Spleen (tissue), 11 donors: ENCODE measurements around the gene RBM15B. TPM values are rescaled to one million over a fixed set of nuclear protein-coding genes. Genes with fewer than 3 reads are reported as not detected.
A peak's percentile ranks its signal among the peaks of the same experiment; 100 is the strongest.
"Not testable (repeated sequence)": the region's sequence is repeated elsewhere in the genome, so short reads cannot be mapped to it uniquely, and the experiment has no call there.

ENCODE experiments used
- DNase-seq: peaks from one replicate; pipeline ENCODE4 v3.0.0-alpha.2; 2020
- H3K27ac ChIP-seq, 8 donors: fragments of 200-600 bp; sonication (generic) in 7 of 8; 1 replicate in 4 of 8; 2 replicates in 4 of 8; pipeline versions ENCODE4 v1.5.0 to v1.8.0; 2016 to 2021; ENCODE audit warnings: inconsistent platforms in 4 of 8, mild to moderate bottlenecking in 4 of 8, moderate library complexity in 1 of 8
- H3K27me3 ChIP-seq, 7 donors: fragments of 200-600 bp; sonication (generic) in 6 of 7; replicated peaks in 1 of 7; 1 replicate in 4 of 7; 2 replicates in 3 of 7; pipeline versions ENCODE4 v1.5.0 to v1.8.0; 2016 to 2021; ENCODE audit warnings: inconsistent platforms in 3 of 7, mild to moderate bottlenecking in 1 of 7
- H3K36me3 ChIP-seq, 6 donors: fragments of 200-600 bp; sonication (generic) in 5 of 6; 1 replicate in 4 of 6; 2 replicates in 2 of 6; pipeline versions ENCODE4 v1.5.0 to v1.8.0; 2016 to 2021; ENCODE audit warnings: inconsistent platforms in 2 of 6
- H3K4me1 ChIP-seq, 6 donors: fragments of 200-600 bp; sonication (generic) in 5 of 6; 1 replicate in 3 of 6; 2 replicates in 3 of 6; pipeline versions ENCODE4 v1.5.0 to v1.8.0; 2016 to 2021; ENCODE audit warnings: inconsistent platforms in 3 of 6
- H3K4me3 ChIP-seq, 8 donors: fragments of 200-600 bp; sonication (generic) in 7 of 8; 1 replicate in 4 of 8; 2 replicates in 4 of 8; pipeline versions ENCODE4 v1.5.0 to v1.8.0; 2016 to 2021; ENCODE audit warnings: inconsistent platforms in 4 of 8, mild to moderate bottlenecking in 4 of 8, moderate library complexity in 2 of 8
- H3K9me3 ChIP-seq, 8 donors: fragments of 200-600 bp; sonication (generic) in 7 of 8; 1 replicate in 4 of 8; 2 replicates in 4 of 8; pipeline versions ENCODE4 v1.5.0 to v1.8.0; 2016 to 2021; ENCODE audit warnings: inconsistent platforms in 4 of 8
- CTCF ChIP-seq, 11 experiments: fragments of 200-600 bp in 7 of 11; fragments of 450-650 bp in 4 of 11; sonication (generic) in 4 of 11; IDR thresholded peaks in 8 of 11; conservative IDR thresholded peaks in 3 of 11; 1 replicate in 7 of 11; 2 replicates in 4 of 11; pipeline versions ENCODE4 v1.4.0 to v1.8.0; 2016 to 2021; ENCODE audit warnings: antibody characterized with exemption in 11 of 11, inconsistent platforms in 4 of 11, mild to moderate bottlenecking in 1 of 11
- POLR2A ChIP-seq, 3 donors: fragments of 450-650 bp; IDR thresholded peaks; one replicate each; pipeline ENCODE4 v1.5.1; 2017; ENCODE audit warnings: antibody characterized with exemption in 3 of 3, mild to moderate bottlenecking in 1 of 3
- POLR2AphosphoS5 ChIP-seq, 3 donors: sonication (generic); formaldehyde crosslinking; IDR thresholded peaks; one replicate each; pipeline ENCODE4 v1.5.1; 2017; ENCODE audit warnings: antibody characterized with exemption in 3 of 3
- WGBS, 5 donors: extraction: QIAGEN DNeasy Blood & Tissue Kit in 3 of 5; methylation state at CpG; one replicate each; pipeline versions ENCODE4 v1.1.5 to v1.1.7; 2013 to 2018; 5-methylcytosine and 5-hydroxymethylcytosine counted together
- intact Hi-C: fragments of 100-400 bp; cut with DNase I; formaldehyde crosslinking; loops from one replicate; pipeline ENCODE4 v1.15.0; 2023; ENCODE audit warnings: low total_unique reads
- polyA plus RNA-seq, 3 donors: library from polyadenylated mRNA; stranded (reverse); fragments of 200-250 nt; gene quantifications; one replicate each; pipeline ENCODE4 v1.2.1, GENCODE V29; 2013
- total RNA-seq, 7 donors: library from RNA; depleted of rRNA in 3 of 7; stranded (reverse); fragments of >200 nt in 3 of 7; fragmentation: NEBNext Ultra II Directional in 4 of 7; extraction: Animal tissue kit (Norgen Biotek cat#: 25700) in 4 of 7; gene quantifications; one replicate each; pipeline versions ENCODE4 v1.1.0 to v1.2.1, GENCODE V29; 2016 to 2021
- donor health status: healthy with polysubstance abuse.
- donor health status: DM: no; HTN: no; CAD: no; lungs with moderate emphysema.
- donor health status: DM: no; HTN: no; CAD: no.
- donor health status: Bipolar disorder and iron deficiency.
- donor health status: healthy.
- donor health status: DM: no; HTN: no; CAD: no.
- donor health status: DM: yes; HTN: yes; CAD: no.

RBM15B gene
- total and polyA plus RNA-seq, 10 donors, result 6.4 to 34.6 (median 23.6) TPM

GRCh38 chr3:51361746-51362145 lies 29.3 kb upstream of the RBM15B start:
- peaks cover 0 to 5% (median 0%) of the 10 kb centered on the region in 8 donors for H3K9me3 ChIP-seq
- H3K27me3 ChIP-seq, result no peaks in the 10 kb centered on the region
- 86 to 92% (median 91%) methylated on average over 6 of the region's 6 CpGs for WGBS, 5 donors
- TF ChIP-seq CTCF (IDR thresholded peaks at IDR 0.05 in 8 of 11, conservative IDR thresholded peaks at IDR 0.05 in 3 of 11) (no peak), POLR2AphosphoS5 (IDR thresholded peaks at IDR 0.05) (no peak), POLR2A (IDR thresholded peaks at IDR 0.05) (no peak)
- DNase-seq, result no peak
- no peaks in the 10 kb centered on the region for H3K36me3 ChIP-seq
- intact Hi-C loops, result no loop called here
- H3K27ac ChIP-seq, result no peak overlapping the region
- H3K4me3 ChIP-seq, result no peak overlapping the region
- no peaks in the 10 kb centered on the region for H3K4me1 ChIP-seq

GRCh38 chr3:51362476-51362875 lies 28.6 kb upstream of the RBM15B start:
- no peak for TF ChIP-seq POLR2A (IDR thresholded peaks at IDR 0.05)
- WGBS, 5 donors, result 74 to 90% (median 86%) methylated on average over 9 of the region's 9 CpGs
- no peaks in the 10 kb centered on the region for H3K4me1 ChIP-seq
- H3K27me3 ChIP-seq, result no peaks in the 10 kb centered on the region
- no peak for DNase-seq
- intact Hi-C loops, result no loop called here
- H3K4me3 ChIP-seq, result no peak overlapping the region
- H3K9me3 ChIP-seq, result peaks cover 0 to 5% (median 0%) of the 10 kb centered on the region in 8 donors
- H3K27ac ChIP-seq, result no peak overlapping the region
- no peaks in the 10 kb centered on the region for H3K36me3 ChIP-seq

DNA sequence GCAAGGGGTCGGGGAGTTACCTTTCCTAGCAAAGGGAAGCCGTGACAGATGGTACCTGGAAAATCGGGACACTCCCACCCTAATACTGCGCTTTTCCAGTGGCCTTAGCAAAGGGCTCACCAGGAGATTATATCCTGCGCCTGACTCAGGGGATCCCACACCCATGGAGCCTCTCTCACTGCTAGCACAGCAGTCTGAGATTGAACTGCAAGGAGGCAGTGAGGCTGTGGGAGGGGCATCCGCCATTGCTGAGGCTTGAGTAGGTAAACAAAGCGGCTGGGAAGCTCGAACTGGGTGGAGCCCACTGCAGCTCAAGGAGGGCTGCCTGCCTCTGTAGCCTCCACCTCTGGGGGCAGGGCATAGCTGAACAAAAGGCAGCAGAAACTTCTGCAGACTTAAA lies 22.8 kb upstream of the RBM15B start:
- H3K36me3 ChIP-seq, DNase-seq, H3K4me3 ChIP-seq, H3K9me3 ChIP-seq, H3K27ac ChIP-seq, H3K4me1 ChIP-seq, intact Hi-C loops: not testable (repeated sequence)
- WGBS, 5 donors, result 88 to 96% (median 89%) methylated on average over 7 to 8 of the region's 8 CpGs
- peaks cover 0 to 22% (median 0%) of the 10 kb centered on the region in 7 donors for H3K27me3 ChIP-seq

- H3K4me3 ChIP-seq, result no peak overlapping the region
- WGBS, 5 donors, result 20 to 33% (median 26%) methylated on average over 4 of the region's 4 CpGs
- H3K4me1 ChIP-seq, result no peaks in the 10 kb centered on the region
- DNase-seq, result no peak
- no peak overlapping the region for H3K27ac ChIP-seq
- TF ChIP-seq CTCF (IDR thresholded peaks at IDR 0.05 in 8 of 11, conservative IDR thresholded peaks at IDR 0.05 in 3 of 11), result peak in 10 of 11 experiments; percentile 29 to 71 (median 60)
- no peak for TF ChIP-seq POLR2AphosphoS5 (IDR thresholded peaks at IDR 0.05)
- TF ChIP-seq POLR2A (IDR thresholded peaks at IDR 0.05), result no peak
- peaks cover 0 to 4% (median 0%) of the 10 kb centered on the region in 8 donors for H3K9me3 ChIP-seq
- intact Hi-C loops, result no loop called here
- no peaks in the 10 kb centered on the region for H3K36me3 ChIP-seq
- peaks cover 0 to 30% (median 0%) of the 10 kb centered on the region in 7 donors for H3K27me3 ChIP-seq
These were observed 19.0 kb upstream of the RBM15B start for GRCh38 chr3:51371943-51372557.

GRCh38 chr3:51373658-51374421 lies 17.2 kb upstream of the RBM15B start:
- 79 to 88% (median 81%) methylated on average over 5 of the region's 5 CpGs for WGBS, 5 donors
- no peak for DNase-seq
- peaks cover 0 to 21% (median 0%) of the 10 kb centered on the region in 7 donors for H3K27me3 ChIP-seq
- no peak overlapping the region for H3K27ac ChIP-seq
- peaks cover 0 to 3% (median 0%) of the 10 kb centered on the region in 6 donors for H3K4me1 ChIP-seq
- TF ChIP-seq CTCF (IDR thresholded peaks at IDR 0.05 in 8 of 11, conservative IDR thresholded peaks at IDR 0.05 in 3 of 11), result no peak
- no peak overlapping the region for H3K4me3 ChIP-seq
- H3K36me3 ChIP-seq, result no peaks in the 10 kb centered on the region
- intact Hi-C loops, result no loop called here
- H3K9me3 ChIP-seq, result no peaks in the 10 kb centered on the region
